ENCODE measurements around the gene ALPL.

GRCh38 chr1:21514245-21514644, 5.0 kb downstream of the ALPL start:
- TF ChIP-seq CTCF (IDR thresholded peaks at IDR 0.05; ENCODE audit: low read depth, low read length, missing input control) (no peak), HNF4A (conservative IDR thresholded peaks at IDR 0.05) (no peak), EGR1 (IDR thresholded peaks at IDR 0.05; ENCODE audit: low read depth in 2 of 2) (no peak), RAD21 (IDR thresholded peaks at IDR 0.05) (no peak), TAF1 (conservative IDR thresholded peaks at IDR 0.05) (no peak)

Measured in liver (tissue), 3 donors.